KMS-11 (cell line): ENCODE results near the gene DDC.

Source experiments
- H2AFZ ChIP-seq: fragments of 200-600 bp; sonication (generic); 2 replicates; pipeline ENCODE4 v1.6.1; 2016; ENCODE audit warnings: antibody characterized with exemption, mixed run types, low read depth
- H3K27ac ChIP-seq: fragments of 200-600 bp; sonication (generic); 2 replicates; pipeline ENCODE4 v1.6.1; 2016; ENCODE audit warnings: mild to moderate bottlenecking, mixed run types
- H3K27me3 ChIP-seq: fragments of 200-600 bp; sonication (generic); 2 replicates; pipeline ENCODE4 v1.6.1; 2017; ENCODE audit warnings: mild to moderate bottlenecking, low read depth, mixed run types, moderate library complexity; ENCODE audit not compliant: insufficient read depth
- H3K36me3 ChIP-seq: fragments of 200-600 bp; sonication (generic); 2 replicates; pipeline ENCODE4 v1.6.1; 2017; ENCODE audit warnings: mild to moderate bottlenecking, mixed run types; ENCODE audit not compliant: insufficient read depth
- H3K4me1 ChIP-seq: fragments of 200-600 bp; sonication (generic); 2 replicates; pipeline ENCODE4 v1.6.1; 2016; ENCODE audit warnings: mild to moderate bottlenecking, low read depth, mixed run types; ENCODE audit not compliant: poor library complexity, severe bottlenecking
- H3K4me2 ChIP-seq: fragments of 200-600 bp; sonication (generic); 2 replicates; pipeline ENCODE4 v1.7.0; 2016; ENCODE audit warnings: mild to moderate bottlenecking, mixed run types
- H3K4me3 ChIP-seq: fragments of 200-600 bp; sonication (generic); IDR thresholded peaks from 2 replicates; pipeline ENCODE4 v1.6.1; 2017; ENCODE audit warnings: low read depth, low read length, mixed read lengths; ENCODE audit not compliant: insufficient read depth
- H3K79me2 ChIP-seq: fragments of 200-600 bp; sonication (generic); 2 replicates; pipeline ENCODE4 v1.6.1; 2016; ENCODE audit warnings: low read depth, mixed run types; ENCODE audit not compliant: insufficient read depth
- H3K9ac ChIP-seq: fragments of 200-600 bp; sonication (generic); 2 replicates; pipeline ENCODE4 v1.6.1; 2016; ENCODE audit warnings: mild to moderate bottlenecking, mixed run types
- H4K20me1 ChIP-seq: fragments of 200-600 bp; sonication (generic); 2 replicates; pipeline ENCODE4 v1.6.1; 2016; ENCODE audit warnings: mild to moderate bottlenecking, mixed run types; ENCODE audit not compliant: insufficient read depth
- CTCF ChIP-seq: fragments of 200-600 bp; sonication (generic); conservative IDR thresholded peaks from 2 replicates; pipeline ENCODE4 v1.6.1; 2017; ENCODE audit warnings: low read depth, mild to moderate bottlenecking, antibody characterized with exemption, low read length, moderate library complexity, mixed read lengths

The DDC gene

DNA sequence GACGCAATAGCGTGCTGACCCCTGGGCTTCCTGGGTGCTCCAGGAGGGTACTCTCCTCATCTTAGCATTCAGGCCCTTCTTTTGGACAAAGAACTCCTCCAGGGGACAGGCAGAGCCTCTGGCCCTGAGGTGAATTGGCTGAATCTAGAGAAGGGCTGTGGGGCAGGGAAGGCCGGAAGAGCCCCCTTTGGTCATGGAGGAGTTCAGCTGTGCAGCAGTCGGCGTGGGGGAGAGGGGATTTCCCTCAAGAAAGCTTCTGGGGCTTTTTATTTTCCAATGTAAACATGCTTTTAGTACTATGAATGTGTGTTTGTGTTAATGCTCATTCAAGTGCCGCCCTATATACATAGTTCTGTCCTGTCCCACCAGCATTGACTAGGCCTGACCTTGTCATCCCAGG lies 153.9 kb downstream of the DDC start:
- Histone ChIP-seq H3K36me3 (no peaks in the 10 kb centered on the region), H2AFZ (no peak overlapping the region), H3K27me3 (no peaks in the 10 kb centered on the region), H3K4me2 (no peak overlapping the region), H3K4me1 (peaks cover 6% of the 10 kb centered on the region), H3K79me2 (no peaks in the 10 kb centered on the region), H3K4me3 (no peak overlapping the region), H3K27ac (no peak overlapping the region), H3K9ac (no peak overlapping the region), H4K20me1 (no peaks in the 10 kb centered on the region)
- no peak for TF ChIP-seq CTCF

DNA sequence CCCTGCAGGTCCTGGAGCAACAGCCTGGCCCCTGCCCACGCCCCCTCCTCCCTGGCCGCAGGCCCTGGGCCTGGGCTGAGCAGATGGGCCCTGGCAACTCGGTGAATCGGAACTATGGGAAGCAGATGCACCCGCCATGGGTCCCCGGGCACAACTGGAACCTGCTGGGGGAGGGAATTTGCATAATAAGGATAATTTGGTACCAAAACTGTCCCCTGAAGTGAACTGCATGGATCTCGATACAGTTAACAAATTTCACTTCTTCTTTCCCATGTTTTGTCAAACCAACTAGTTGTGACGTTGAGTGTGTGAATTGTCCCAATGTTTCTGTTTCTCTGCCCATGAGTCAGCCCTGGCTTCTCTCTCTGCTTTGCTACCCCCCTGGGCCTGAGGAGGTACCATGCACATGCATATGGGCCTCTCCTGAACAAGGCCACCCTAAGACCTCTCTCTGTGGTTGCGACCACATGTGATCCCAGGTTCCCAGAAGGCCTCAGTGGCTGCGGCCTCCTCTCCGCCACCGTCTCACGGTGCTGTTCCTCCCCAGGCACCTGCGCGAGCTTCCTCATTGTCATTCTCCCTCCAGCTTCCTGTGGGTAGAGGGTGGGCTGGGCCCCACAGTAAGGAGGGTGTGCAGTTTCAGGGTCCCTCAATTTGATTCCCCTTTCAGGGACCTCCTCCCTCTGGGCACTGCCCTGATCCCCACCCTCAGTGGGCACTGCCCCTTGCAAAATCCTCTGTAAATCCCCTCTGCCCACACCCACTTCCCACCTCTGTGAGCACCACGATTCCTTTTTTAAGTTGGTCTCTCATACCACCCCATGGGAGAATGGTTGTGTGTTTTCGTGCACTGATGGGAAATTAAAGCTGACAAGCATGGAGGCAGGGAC lies 155.1 kb downstream of the DDC start:
- no peak overlapping the region for H2AFZ ChIP-seq
- no peaks in the 10 kb centered on the region for H3K27me3 ChIP-seq
- no peaks in the 10 kb centered on the region for H3K4me1 ChIP-seq
- no peaks in the 10 kb centered on the region for H4K20me1 ChIP-seq
- no peak for TF ChIP-seq CTCF
- no peaks in the 10 kb centered on the region for H3K36me3 ChIP-seq
- H3K27ac ChIP-seq = no peak overlapping the region
- H3K4me2 ChIP-seq = no peak overlapping the region
- no peak overlapping the region for H3K9ac ChIP-seq
- no peak overlapping the region for H3K4me3 ChIP-seq
- H3K79me2 ChIP-seq = no peaks in the 10 kb centered on the region
